GM12864 (cell line): ENCODE results near the gene BSG.

Experiments used
- DNase-seq: peaks from one replicate; pipeline ENCODE4 v3.0.0-alpha.2; 2011; ENCODE audit warnings: low read depth
- H3K4me3 ChIP-seq: 2 replicates; pipeline ENCODE4 v1.5.1; 2011; ENCODE audit warnings: mild to moderate bottlenecking, low read depth, low read length, control low read depth
- CTCF ChIP-seq: IDR thresholded peaks from 2 replicates; pipeline ENCODE4 v1.5.1; 2011; ENCODE audit warnings: low read depth, mild to moderate bottlenecking, moderate library complexity, low read length, control low read depth, inconsistent platforms; ENCODE audit errors: missing control alignments

The BSG gene

GRCh38 chr19:566403-566802 lies 6.0 kb upstream of the BSG start:
- DNase-seq, result no peak
- no peak overlapping the region for H3K4me3 ChIP-seq
- no peak for TF ChIP-seq CTCF

GRCh38 chr19:566844-567243 lies 5.6 kb upstream of the BSG start:
- TF ChIP-seq CTCF, result no peak
- DNase-seq, result no peak
- H3K4me3 ChIP-seq, result no peak overlapping the region

GRCh38 chr19:567296-567900 lies 5.0 kb upstream of the BSG start:
- no peak overlapping the region for H3K4me3 ChIP-seq
- no peak for TF ChIP-seq CTCF
- DNase-seq, result no peak

DNA sequence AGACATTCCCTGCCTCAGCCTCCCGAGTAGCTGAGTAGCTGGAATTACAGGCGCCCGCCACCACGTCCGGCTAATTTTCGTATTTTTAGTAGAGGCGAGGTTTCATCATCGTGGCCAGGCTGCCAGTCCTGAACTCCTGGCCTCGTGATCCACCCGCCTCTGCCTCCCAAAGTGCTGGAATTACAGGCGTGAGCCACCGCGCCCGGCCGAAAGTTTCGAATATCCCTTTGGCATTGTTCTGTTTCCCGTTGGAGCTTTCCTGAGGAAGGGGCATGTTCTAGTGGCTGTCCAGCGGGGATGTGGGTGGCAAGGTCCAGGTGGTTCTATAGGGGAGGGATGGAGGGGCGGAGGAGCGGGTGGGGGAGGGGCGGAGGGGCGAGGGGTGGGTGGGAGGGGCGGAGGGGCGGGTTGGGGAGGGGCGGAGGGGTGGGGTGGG lies 2.1 kb upstream of the BSG start:
- TF ChIP-seq CTCF, result no peak
- no peak overlapping the region for H3K4me3 ChIP-seq
- no peak for DNase-seq

GRCh38 chr19:570937-571565 lies 1.3 kb upstream of the BSG start:
- no peak for TF ChIP-seq CTCF
- DNase-seq, result no peak
- peak overlapping the region; percentile 59 for H3K4me3 ChIP-seq

GRCh38 chr19:571566-571974 lies 826 bp upstream of the BSG start:
- H3K4me3 ChIP-seq, result peak overlapping the region; percentile 59
- DNase-seq, result no peak
- TF ChIP-seq CTCF, result no peak
